ENCODE results near the gene SERPINF2. TPM values are rescaled to one million over a fixed set of nuclear protein-coding genes. Genes with fewer than 3 reads are reported as not detected.

Gene SERPINF2
- total and polyA plus RNA-seq, 2 experiments from 2014 or later, result 0.66 to 1.2 TPM

DNA sequence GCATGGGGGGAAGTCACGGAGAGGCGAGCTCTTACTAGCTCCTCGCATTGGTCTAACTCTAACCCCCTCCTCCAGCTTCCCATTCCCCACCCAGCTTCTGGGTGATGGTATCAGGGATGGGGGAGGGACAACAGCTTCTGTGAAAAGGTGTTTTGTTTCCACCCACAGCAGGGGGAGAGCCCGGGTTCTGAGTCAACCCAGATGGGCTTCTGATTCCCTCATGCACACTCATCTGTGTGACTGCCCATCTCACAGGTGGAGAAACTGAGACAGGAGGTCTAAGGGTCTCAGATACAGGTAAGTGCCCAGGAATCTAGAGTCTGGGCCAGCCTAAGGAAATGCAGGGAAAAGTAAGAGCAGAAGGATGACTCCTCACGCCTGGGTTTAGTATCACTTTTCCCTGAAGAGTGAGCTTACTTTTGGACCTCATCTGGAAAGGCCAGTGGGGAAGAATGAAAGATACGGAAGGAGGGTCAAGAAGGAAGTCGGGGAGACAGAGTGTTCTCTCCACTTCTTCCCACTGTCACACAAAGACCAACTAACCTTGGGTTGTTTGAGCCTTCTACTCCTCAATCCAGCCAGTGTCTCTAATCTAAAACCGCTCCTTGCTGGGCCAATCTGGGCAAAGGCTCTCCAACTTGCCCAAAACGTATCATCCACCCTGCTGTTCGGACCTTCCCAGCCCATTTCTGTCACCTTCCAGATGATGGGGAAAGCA, 29.4 kb upstream of the SERPINF2 start (continued):
- TF ChIP-seq, protein P1, sequence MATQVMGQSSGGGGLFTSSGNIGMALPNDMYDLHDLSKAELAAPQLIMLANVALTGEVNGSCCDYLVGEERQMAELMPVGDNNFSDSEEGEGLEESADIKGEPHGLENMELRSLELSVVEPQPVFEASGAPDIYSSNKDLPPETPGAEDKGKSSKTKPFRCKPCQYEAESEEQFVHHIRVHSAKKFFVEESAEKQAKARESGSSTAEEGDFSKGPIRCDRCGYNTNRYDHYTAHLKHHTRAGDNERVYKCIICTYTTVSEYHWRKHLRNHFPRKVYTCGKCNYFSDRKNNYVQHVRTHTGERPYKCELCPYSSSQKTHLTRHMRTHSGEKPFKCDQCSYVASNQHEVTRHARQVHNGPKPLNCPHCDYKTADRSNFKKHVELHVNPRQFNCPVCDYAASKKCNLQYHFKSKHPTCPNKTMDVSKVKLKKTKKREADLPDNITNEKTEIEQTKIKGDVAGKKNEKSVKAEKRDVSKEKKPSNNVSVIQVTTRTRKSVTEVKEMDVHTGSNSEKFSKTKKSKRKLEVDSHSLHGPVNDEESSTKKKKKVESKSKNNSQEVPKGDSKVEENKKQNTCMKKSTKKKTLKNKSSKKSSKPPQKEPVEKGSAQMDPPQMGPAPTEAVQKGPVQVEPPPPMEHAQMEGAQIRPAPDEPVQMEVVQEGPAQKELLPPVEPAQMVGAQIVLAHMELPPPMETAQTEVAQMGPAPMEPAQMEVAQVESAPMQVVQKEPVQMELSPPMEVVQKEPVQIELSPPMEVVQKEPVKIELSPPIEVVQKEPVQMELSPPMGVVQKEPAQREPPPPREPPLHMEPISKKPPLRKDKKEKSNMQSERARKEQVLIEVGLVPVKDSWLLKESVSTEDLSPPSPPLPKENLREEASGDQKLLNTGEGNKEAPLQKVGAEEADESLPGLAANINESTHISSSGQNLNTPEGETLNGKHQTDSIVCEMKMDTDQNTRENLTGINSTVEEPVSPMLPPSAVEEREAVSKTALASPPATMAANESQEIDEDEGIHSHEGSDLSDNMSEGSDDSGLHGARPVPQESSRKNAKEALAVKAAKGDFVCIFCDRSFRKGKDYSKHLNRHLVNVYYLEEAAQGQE (IDR thresholded peaks at IDR 0.05; ENCODE audit: unreplicated experiment), result no peak
- TF ChIP-seq ZNF114 (CRISPR knock-in tag; IDR thresholded peaks at IDR 0.05) (no peak), EZH2 (IDR thresholded peaks at IDR 0.05; ENCODE audit: low read depth, unreplicated experiment) (no peak), ZNF331 (CRISPR knock-in tag; IDR thresholded peaks at IDR 0.05; ENCODE audit: low read depth) (no peak)

DNA sequence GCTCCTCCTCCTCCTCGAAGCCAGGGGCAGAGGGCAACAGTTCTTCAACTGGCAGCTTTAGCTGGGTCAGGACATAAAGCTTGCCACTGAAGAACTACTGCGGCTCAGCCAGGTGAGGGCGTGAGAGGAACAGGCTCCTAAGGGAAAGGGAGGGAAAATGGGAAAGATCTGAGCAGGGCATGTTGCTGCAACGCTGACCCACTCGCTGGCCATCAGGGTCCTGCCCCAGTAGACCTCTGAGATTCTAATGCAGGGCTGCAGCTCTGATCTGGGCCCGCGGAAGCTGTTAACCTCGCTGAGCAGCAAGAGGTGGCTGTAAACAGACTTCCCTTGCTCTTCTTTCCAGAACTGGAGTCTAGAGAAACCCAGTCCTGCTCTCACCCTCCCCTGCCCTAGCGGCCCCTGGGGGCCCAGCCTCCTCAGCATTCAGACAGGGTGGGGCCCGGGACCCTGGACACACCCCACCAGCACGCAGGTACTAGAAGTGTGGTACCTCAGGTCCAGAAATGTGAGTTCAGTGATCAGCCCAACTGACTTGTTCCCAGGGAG, 28.7 kb upstream of the SERPINF2 start:
- peaks cover 37% of the 10 kb centered on the region for H3K4me1 Mint-ChIP-seq
- peak overlapping the region; percentile 83 for H3K4me3 ChIP-seq
- peak overlapping the region; percentile 94 for H3K4me3 Mint-ChIP-seq
- peaks cover 14% of the 10 kb centered on the region; the same call in 2 of the 3 replicates for H3K36me3 Mint-ChIP-seq (ENCODE audit: low read depth)
- no peaks in the 10 kb centered on the region for H3K9me3 Mint-ChIP-seq
- H3K4me2 ChIP-seq, result peak overlapping the region; percentile 99
- H3K9me2 ChIP-seq (ENCODE audit: insufficient read depth), result no peaks in the 10 kb centered on the region
- no peaks in the 10 kb centered on the region for H3K79me2 ChIP-seq (replicated peaks; ENCODE audit: insufficient read depth)
- H3F3A ChIP-seq (replicated peaks; ENCODE audit: low read depth), result peaks cover 3% of the 10 kb centered on the region; the same call in 1 of the 2 replicates
- peak; percentile 92 for DNase-seq (ENCODE audit: low spot score)
- no peaks in the 10 kb centered on the region for H4K20me1 ChIP-seq (replicated peaks; ENCODE audit: insufficient read depth)
- peaks cover 4% of the 10 kb centered on the region; the same call in 1 of the 2 replicates for H3K27me3 ChIP-seq (ENCODE audit: insufficient read depth)
- no peak for TF ChIP-seq ZNF331 (CRISPR knock-in tag; IDR thresholded peaks at IDR 0.05; ENCODE audit: low read depth)
- TF ChIP-seq, protein P2, sequence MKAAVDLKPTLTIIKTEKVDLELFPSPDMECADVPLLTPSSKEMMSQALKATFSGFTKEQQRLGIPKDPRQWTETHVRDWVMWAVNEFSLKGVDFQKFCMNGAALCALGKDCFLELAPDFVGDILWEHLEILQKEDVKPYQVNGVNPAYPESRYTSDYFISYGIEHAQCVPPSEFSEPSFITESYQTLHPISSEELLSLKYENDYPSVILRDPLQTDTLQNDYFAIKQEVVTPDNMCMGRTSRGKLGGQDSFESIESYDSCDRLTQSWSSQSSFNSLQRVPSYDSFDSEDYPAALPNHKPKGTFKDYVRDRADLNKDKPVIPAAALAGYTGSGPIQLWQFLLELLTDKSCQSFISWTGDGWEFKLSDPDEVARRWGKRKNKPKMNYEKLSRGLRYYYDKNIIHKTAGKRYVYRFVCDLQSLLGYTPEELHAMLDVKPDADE (IDR thresholded peaks at IDR 0.05), result no peak
- TF ChIP-seq NANOG (IDR thresholded peaks at IDR 0.05; ENCODE audit: borderline replicate concordance), result no peak
- TF ChIP-seq, protein P3, sequence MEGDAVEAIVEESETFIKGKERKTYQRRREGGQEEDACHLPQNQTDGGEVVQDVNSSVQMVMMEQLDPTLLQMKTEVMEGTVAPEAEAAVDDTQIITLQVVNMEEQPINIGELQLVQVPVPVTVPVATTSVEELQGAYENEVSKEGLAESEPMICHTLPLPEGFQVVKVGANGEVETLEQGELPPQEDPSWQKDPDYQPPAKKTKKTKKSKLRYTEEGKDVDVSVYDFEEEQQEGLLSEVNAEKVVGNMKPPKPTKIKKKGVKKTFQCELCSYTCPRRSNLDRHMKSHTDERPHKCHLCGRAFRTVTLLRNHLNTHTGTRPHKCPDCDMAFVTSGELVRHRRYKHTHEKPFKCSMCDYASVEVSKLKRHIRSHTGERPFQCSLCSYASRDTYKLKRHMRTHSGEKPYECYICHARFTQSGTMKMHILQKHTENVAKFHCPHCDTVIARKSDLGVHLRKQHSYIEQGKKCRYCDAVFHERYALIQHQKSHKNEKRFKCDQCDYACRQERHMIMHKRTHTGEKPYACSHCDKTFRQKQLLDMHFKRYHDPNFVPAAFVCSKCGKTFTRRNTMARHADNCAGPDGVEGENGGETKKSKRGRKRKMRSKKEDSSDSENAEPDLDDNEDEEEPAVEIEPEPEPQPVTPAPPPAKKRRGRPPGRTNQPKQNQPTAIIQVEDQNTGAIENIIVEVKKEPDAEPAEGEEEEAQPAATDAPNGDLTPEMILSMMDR (conservative IDR thresholded peaks at IDR 0.05; ENCODE audit: low read depth in 2 of 2), result peak; percentile 63 to 91
- TF ChIP-seq CREB1 (CRISPR knock-in tag; IDR thresholded peaks at IDR 0.05; ENCODE audit: low read depth), result no peak
- no peak for TF ChIP-seq EZH2 (IDR thresholded peaks at IDR 0.05; ENCODE audit: low read depth, unreplicated experiment)
- TF ChIP-seq STAT1 (IDR thresholded peaks at IDR 0.05; ENCODE audit: unreplicated experiment), result no peak
- TF ChIP-seq EZH2phosphoT487 (IDR thresholded peaks at IDR 0.05; ENCODE audit: unreplicated experiment), result no peak
- 0 out of 2 replicates have a peak overlapping the region, but pooled peaks have one; percentile 34 for H2AFZ ChIP-seq
- peak overlapping the region; percentile 92 for H3K27ac ChIP-seq (ENCODE audit: low read depth)
- peaks cover 19% of the 10 kb centered on the region for H3K4me1 ChIP-seq (ENCODE audit: insufficient read depth)
- no peaks in the 10 kb centered on the region for H3K36me3 ChIP-seq (ENCODE audit: insufficient read depth)
- ATAC-seq, result peak; percentile 6
- H3K27me3 Mint-ChIP-seq (ENCODE audit: insufficient read depth, low read depth, poor library complexity), result peaks cover 36% of the 10 kb centered on the region
- H3K27ac Mint-ChIP-seq, result peak overlapping the region; percentile 84

Data from GM23338 (cell line).